ENCODE data around the gene RAB3C.

DNA sequence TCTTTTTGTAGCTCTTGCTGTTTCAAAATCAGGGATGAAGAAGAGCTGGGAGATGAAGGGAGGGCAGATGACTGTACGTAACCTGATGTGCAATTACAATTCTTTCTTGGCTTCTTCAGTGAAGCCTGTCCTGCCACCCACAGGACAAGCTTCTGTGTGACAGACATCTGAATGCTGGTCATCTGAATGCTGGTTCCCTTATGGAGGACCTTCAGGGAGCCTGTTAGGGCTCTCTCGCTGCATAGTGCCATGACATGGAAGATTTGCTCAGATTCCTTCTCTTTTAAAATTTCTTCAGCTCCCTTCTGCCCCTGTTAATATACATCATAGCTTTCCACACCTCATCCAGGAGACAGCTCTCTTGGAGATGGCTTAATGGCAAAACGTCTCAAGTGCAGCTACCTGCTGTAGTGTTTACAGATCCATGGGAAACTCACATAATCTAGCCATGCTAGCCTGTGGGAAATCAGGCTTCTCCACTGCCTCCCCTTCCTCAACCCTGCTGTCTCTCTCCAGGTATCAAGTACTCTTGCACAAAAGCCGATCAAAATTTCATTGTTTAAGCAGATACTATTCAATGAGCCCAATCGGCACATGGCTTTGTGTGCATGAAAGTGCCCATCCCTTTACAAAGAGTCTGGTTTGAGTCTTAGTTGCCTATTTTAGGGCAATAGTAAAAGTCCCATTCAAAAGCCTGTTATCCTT, 134.6 kb downstream of the RAB3C start:
- TF ChIP-seq, protein P1, sequence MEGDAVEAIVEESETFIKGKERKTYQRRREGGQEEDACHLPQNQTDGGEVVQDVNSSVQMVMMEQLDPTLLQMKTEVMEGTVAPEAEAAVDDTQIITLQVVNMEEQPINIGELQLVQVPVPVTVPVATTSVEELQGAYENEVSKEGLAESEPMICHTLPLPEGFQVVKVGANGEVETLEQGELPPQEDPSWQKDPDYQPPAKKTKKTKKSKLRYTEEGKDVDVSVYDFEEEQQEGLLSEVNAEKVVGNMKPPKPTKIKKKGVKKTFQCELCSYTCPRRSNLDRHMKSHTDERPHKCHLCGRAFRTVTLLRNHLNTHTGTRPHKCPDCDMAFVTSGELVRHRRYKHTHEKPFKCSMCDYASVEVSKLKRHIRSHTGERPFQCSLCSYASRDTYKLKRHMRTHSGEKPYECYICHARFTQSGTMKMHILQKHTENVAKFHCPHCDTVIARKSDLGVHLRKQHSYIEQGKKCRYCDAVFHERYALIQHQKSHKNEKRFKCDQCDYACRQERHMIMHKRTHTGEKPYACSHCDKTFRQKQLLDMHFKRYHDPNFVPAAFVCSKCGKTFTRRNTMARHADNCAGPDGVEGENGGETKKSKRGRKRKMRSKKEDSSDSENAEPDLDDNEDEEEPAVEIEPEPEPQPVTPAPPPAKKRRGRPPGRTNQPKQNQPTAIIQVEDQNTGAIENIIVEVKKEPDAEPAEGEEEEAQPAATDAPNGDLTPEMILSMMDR (IDR thresholded peaks at IDR 0.05): no peak
- no peak for TF ChIP-seq POLR2A (IDR thresholded peaks at IDR 0.05)
